HCT116 (cell line): ENCODE measurements around the gene ANO9. TPM values are rescaled to one million over a fixed set of nuclear protein-coding genes. Genes with fewer than 3 reads are reported as not detected.

Experiments
- ATAC-seq: fragments of 200-7000 bp; cut with Tn5 transposase; 2 replicates; pipeline ENCODE4 v1.9.1; 2020; ENCODE audit warnings: mild to moderate bottlenecking, moderate library complexity
- BruUV-seq: library from RNA; stranded (reverse); fragments of 400-500 nt; replicated peaks from 2 replicates; lab custom pipeline; 2021; lab: Mats Ljungman, UMichigan
- CTCF ChIA-PET: fragments of 300-600 bp; sonication (Branson Sonifier 250); formaldehyde crosslinking; loops from one replicate; lab custom pipeline; 2021; ENCODE audit warnings: antibody characterized with exemption; lab: Charles Lee
- POLR2A ChIA-PET: fragments of 300-600, 350-600 bp; sonication (Branson Sonifier 250); formaldehyde crosslinking; loops from one replicate; lab custom pipeline; 2021; ENCODE audit warnings: antibody characterized with exemption; lab: Charles Lee
- RAD21 ChIA-PET, 2 experiments: fragments of 300-600 bp; sonication (Branson Sonifier 250); formaldehyde crosslinking; loops; one replicate each; lab custom pipeline; 2023; ENCODE audit warnings: low total read pairs in 2 of 2; ENCODE audit not compliant: uncharacterized antibody in 2 of 2, unreplicated experiment in 2 of 2, low non-redundant PET in 1 of 2; lab: Charles Lee
- DNase-seq: peaks from one replicate; pipeline ENCODE4 v3.0.0-alpha.2; 2010; ENCODE audit warnings: low read depth, low spot score
- H2AFZ ChIP-seq: fragments of 200-600 bp; shearing (Covaris generic), sonication (generic); 2 replicates; pipeline ENCODE4 v1.6.1; 2017; ENCODE audit warnings: low read depth, mixed run types, mixed read lengths, antibody characterized with exemption, low read length; ENCODE audit not compliant: poor library complexity, severe bottlenecking
- H3K27ac ChIP-seq: 2 replicates; pipeline ENCODE4 v1.5.1; 2012; ENCODE audit warnings: low read depth, low read length
- H3K27me3 ChIP-seq: fragments of 200-600 bp; sonication (generic); 2 replicates; pipeline ENCODE4 v1.6.1; 2016; ENCODE audit warnings: mixed run types, low read length, mixed read lengths; ENCODE audit not compliant: insufficient read depth
- H3K36me3 ChIP-seq, 2 experiments: fragments of 200-500 bp in 1 of 2; fragments of 200-600 bp in 1 of 2; sonication (Bioruptor generic) in 1 of 2; sonication (generic) in 1 of 2; 2 replicates each; pipeline versions ENCODE4 v1.5.1 to v1.6.1; 2014 to 2016; ENCODE audit warnings: low read length in 2 of 2, inconsistent platforms in 1 of 2, mixed read lengths in 1 of 2, mixed run types in 1 of 2; ENCODE audit not compliant: insufficient read depth in 2 of 2, control insufficient read depth in 1 of 2
- H3K4me1 ChIP-seq, 2 experiments: fragments of 200-600 bp in 1 of 2; sonication (generic) in 1 of 2; 2 replicates each; pipeline versions ENCODE4 v1.5.1 to v1.6.1; 2012 to 2017; ENCODE audit warnings: low read length in 2 of 2, inconsistent platforms in 1 of 2, mild to moderate bottlenecking in 1 of 2, mixed read lengths in 1 of 2, mixed run types in 1 of 2, moderate library complexity in 1 of 2; ENCODE audit not compliant: insufficient read depth in 2 of 2, control insufficient read depth in 1 of 2
- H3K4me2 ChIP-seq: fragments of 200-600 bp; sonication (generic); 2 replicates; pipeline ENCODE4 v1.6.1; 2017; ENCODE audit warnings: mixed run types, low read length, mixed read lengths
- H3K4me3 ChIP-seq, 2 experiments: fragments of 200-600 bp in 1 of 2; sonication (generic) in 1 of 2; replicated peaks in 1 of 2; 2 replicates each; pipeline ENCODE4 v1.5.1; 2011 to 2016; ENCODE audit warnings: low read length in 2 of 2, control low read depth in 1 of 2, low read depth in 1 of 2, mild to moderate bottlenecking in 1 of 2, mixed read lengths in 1 of 2, mixed run types in 1 of 2
- H3K79me2 ChIP-seq: fragments of 200-600 bp; sonication (generic); 2 replicates; pipeline ENCODE4 v1.6.1; 2017; ENCODE audit warnings: mild to moderate bottlenecking, mixed run types, low read length, moderate library complexity, mixed read lengths; ENCODE audit not compliant: insufficient read depth
- H3K9ac ChIP-seq: fragments of 200-600 bp; sonication (generic); 2 replicates; pipeline ENCODE4 v1.6.1; 2016; ENCODE audit warnings: low read length, mixed read lengths
- H3K9me2 ChIP-seq: fragments of 200-600 bp; sonication (generic), shearing (Covaris generic); 2 replicates; pipeline ENCODE4 v1.6.1; 2017; ENCODE audit warnings: mixed run types, mild to moderate bottlenecking, moderate library complexity; ENCODE audit not compliant: insufficient read depth
- H3K9me3 ChIP-seq, 2 experiments: fragments of 200-500 bp in 1 of 2; fragments of 200-600 bp in 1 of 2; sonication (Bioruptor generic) in 1 of 2; sonication (generic) in 1 of 2; 2 replicates each; pipeline ENCODE4 v1.6.1; 2014 to 2017; ENCODE audit warnings: low read length in 2 of 2, mixed read lengths in 2 of 2, inconsistent platforms in 1 of 2, low read depth in 1 of 2, mild to moderate bottlenecking in 1 of 2, mixed run types in 1 of 2, moderate library complexity in 1 of 2; ENCODE audit not compliant: control insufficient read depth in 1 of 2, insufficient read depth in 1 of 2
- H4K20me1 ChIP-seq: fragments of 200-600 bp; sonication (generic), shearing (Covaris generic); 2 replicates; pipeline ENCODE4 v1.6.1; 2017; ENCODE audit warnings: mixed run types, mild to moderate bottlenecking, moderate library complexity; ENCODE audit not compliant: insufficient read depth
- EZH2 ChIP-seq: fragments of 200-600 bp; sonication (generic); IDR thresholded peaks from 2 replicates; pipeline ENCODE4 v1.6.1; 2017; ENCODE audit warnings: antibody characterized with exemption, mixed run types
- FOSL1 ChIP-seq: IDR thresholded peaks from 2 replicates; pipeline ENCODE4 v1.6.1; 2012; ENCODE audit warnings: low read depth
- POLR2A ChIP-seq: IDR thresholded peaks from 2 replicates; pipeline ENCODE4 v1.7.0; 2011; ENCODE audit warnings: borderline replicate concordance; ENCODE audit not compliant: insufficient read depth, insufficient read length; ENCODE audit errors: extremely low read depth
- POLR2AphosphoS5 ChIP-seq: IDR thresholded peaks from 2 replicates; pipeline ENCODE4 v1.6.1; 2011; ENCODE audit warnings: mild to moderate bottlenecking, low read depth, low read length, moderate library complexity
- RAD21 ChIP-seq: IDR thresholded peaks from 2 replicates; pipeline ENCODE4 v1.6.1; 2012; ENCODE audit warnings: low read depth, mild to moderate bottlenecking
- SIN3A ChIP-seq: IDR thresholded peaks from 2 replicates; pipeline ENCODE4 v1.6.1; 2012; ENCODE audit warnings: low read depth
- SP1 ChIP-seq: IDR thresholded peaks from 2 replicates; pipeline ENCODE4 v1.6.1; 2012; ENCODE audit warnings: low read depth
- SRF ChIP-seq: IDR thresholded peaks from 2 replicates; pipeline ENCODE4 v1.6.1; 2012; ENCODE audit warnings: low read depth
- TCF7L2 ChIP-seq: IDR thresholded peaks from 2 replicates; pipeline ENCODE4 v1.7.0; 2011; ENCODE audit warnings: borderline replicate concordance, inconsistent platforms; ENCODE audit not compliant: insufficient read depth, insufficient read length; ENCODE audit errors: extremely low read depth
- YY1 ChIP-seq: IDR thresholded peaks from 2 replicates; pipeline ENCODE4 v1.6.1; 2011; ENCODE audit warnings: low read length, low read depth, moderate library complexity, mild to moderate bottlenecking; ENCODE audit not compliant: insufficient replicate concordance; ENCODE audit errors: extremely low read depth
- ZNF274 ChIP-seq: fragments of 200-500 bp; sonication (Bioruptor generic); IDR thresholded peaks from 2 replicates; pipeline ENCODE4 v1.6.1; 2014; ENCODE audit warnings: mild to moderate bottlenecking, low read depth, low read length, inconsistent platforms
- intact Hi-C: fragments of 100-400 bp; cut with micrococcal nuclease; formaldehyde crosslinking; loops from 2 replicates; pipeline ENCODE4 v1.10.0; 2022
- total RNA-seq: library from RNA; stranded (reverse); gene quantifications from one replicate; pipeline ENCODE4 v1.2.1, GENCODE V29; 2021; ENCODE audit not compliant: unreplicated experiment
- TF ChIP-seq, protein P1 (sequence below), 3 experiments: fragments of 200-600 bp in 1 of 3; sonication (generic) in 1 of 3; IDR thresholded peaks in 2 of 3; conservative IDR thresholded peaks in 1 of 3; 2 replicates each; pipeline ENCODE4 v1.5.1; 2012 to 2017; ENCODE audit warnings: low read depth in 2 of 3, low read length in 2 of 3, antibody characterized with exemption in 1 of 3, borderline replicate concordance in 1 of 3, control low read depth in 1 of 3, mild to moderate bottlenecking in 1 of 3, mixed read lengths in 1 of 3, mixed run types in 1 of 3, moderate library complexity in 1 of 3; ENCODE audit not compliant: insufficient read depth in 1 of 3
- TF ChIP-seq, protein P2 (sequence below): IDR thresholded peaks from 2 replicates; pipeline ENCODE4 v1.6.1; 2012
- TF ChIP-seq, protein P3 (sequence below): IDR thresholded peaks from 2 replicates; pipeline ENCODE4 v1.6.1; 2012; ENCODE audit warnings: low read depth

The ANO9 gene
- total RNA-seq, 1 experiment from 2014 or later, result 70.3 TPM

DNA sequence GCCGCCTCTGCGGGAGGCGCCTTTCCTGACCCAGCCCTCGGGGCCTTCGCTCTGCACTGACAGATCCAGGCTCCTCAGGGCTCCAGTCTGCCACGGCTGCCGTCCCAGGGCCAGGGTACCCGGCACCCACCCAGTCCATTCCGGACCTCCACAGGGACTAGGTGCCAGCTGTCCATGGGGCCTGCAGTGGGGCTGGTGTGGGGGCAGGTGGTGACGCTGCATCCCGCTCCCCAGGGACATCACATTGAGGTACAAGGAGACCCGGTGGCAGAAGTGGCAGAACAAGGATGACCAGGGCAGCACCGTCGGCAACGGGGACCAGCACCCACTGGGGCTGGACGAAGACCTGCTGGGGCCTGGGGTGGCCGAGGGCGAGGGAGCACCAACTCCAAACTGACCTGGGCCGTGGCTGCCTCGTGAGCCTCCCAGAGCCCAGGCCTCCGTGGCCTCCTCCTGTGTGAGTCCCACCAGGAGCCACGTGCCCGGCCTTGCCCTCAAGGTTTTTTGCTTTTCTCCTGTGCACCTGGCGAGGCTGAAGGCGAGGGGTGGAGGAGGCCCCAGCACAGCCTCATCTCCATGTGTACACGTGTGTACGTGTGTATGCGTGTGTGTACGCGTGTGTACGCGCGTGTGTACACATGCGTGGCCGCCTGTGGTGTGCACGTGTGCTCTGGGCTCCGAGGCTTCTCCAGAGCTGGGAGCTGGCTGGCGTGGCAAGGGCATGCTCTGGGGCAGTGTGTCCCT is 48.5 kb upstream of the ANO9 start:
- DNase-seq (no peak), ATAC-seq (no peak)
- CTCF ChIA-PET, result no interaction called here
- H4K20me1 ChIP-seq, result no peaks in the 10 kb centered on the region
- no peak overlapping the region for H3K4me3 ChIP-seq
- no peak overlapping the region for H2AFZ ChIP-seq
- H3K27ac ChIP-seq, result no peak overlapping the region
- no peaks in the 10 kb centered on the region for H3K9me2 ChIP-seq
- TF ChIP-seq, protein P1, sequence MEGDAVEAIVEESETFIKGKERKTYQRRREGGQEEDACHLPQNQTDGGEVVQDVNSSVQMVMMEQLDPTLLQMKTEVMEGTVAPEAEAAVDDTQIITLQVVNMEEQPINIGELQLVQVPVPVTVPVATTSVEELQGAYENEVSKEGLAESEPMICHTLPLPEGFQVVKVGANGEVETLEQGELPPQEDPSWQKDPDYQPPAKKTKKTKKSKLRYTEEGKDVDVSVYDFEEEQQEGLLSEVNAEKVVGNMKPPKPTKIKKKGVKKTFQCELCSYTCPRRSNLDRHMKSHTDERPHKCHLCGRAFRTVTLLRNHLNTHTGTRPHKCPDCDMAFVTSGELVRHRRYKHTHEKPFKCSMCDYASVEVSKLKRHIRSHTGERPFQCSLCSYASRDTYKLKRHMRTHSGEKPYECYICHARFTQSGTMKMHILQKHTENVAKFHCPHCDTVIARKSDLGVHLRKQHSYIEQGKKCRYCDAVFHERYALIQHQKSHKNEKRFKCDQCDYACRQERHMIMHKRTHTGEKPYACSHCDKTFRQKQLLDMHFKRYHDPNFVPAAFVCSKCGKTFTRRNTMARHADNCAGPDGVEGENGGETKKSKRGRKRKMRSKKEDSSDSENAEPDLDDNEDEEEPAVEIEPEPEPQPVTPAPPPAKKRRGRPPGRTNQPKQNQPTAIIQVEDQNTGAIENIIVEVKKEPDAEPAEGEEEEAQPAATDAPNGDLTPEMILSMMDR (IDR thresholded peaks at IDR 0.05 in 2 of 3, conservative IDR thresholded peaks at IDR 0.05 in 1 of 3; ENCODE audit: borderline replicate concordance in 1 of 3, insufficient read depth in 1 of 3, low read depth in 2 of 3, low read length in 2 of 3), result no peak
- no peak for TF ChIP-seq EZH2
- TF ChIP-seq RAD21, result no peak
- no peak for TF ChIP-seq TCF7L2
- TF ChIP-seq, protein P2, sequence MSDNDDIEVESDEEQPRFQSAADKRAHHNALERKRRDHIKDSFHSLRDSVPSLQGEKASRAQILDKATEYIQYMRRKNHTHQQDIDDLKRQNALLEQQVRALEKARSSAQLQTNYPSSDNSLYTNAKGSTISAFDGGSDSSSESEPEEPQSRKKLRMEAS, result no peak
- TF ChIP-seq YY1, result no peak
- TF ChIP-seq SP1, result no peak
- no peak for TF ChIP-seq POLR2AphosphoS5
- TF ChIP-seq SIN3A, result no peak
- TF ChIP-seq FOSL1, result no peak
- TF ChIP-seq, protein P3, sequence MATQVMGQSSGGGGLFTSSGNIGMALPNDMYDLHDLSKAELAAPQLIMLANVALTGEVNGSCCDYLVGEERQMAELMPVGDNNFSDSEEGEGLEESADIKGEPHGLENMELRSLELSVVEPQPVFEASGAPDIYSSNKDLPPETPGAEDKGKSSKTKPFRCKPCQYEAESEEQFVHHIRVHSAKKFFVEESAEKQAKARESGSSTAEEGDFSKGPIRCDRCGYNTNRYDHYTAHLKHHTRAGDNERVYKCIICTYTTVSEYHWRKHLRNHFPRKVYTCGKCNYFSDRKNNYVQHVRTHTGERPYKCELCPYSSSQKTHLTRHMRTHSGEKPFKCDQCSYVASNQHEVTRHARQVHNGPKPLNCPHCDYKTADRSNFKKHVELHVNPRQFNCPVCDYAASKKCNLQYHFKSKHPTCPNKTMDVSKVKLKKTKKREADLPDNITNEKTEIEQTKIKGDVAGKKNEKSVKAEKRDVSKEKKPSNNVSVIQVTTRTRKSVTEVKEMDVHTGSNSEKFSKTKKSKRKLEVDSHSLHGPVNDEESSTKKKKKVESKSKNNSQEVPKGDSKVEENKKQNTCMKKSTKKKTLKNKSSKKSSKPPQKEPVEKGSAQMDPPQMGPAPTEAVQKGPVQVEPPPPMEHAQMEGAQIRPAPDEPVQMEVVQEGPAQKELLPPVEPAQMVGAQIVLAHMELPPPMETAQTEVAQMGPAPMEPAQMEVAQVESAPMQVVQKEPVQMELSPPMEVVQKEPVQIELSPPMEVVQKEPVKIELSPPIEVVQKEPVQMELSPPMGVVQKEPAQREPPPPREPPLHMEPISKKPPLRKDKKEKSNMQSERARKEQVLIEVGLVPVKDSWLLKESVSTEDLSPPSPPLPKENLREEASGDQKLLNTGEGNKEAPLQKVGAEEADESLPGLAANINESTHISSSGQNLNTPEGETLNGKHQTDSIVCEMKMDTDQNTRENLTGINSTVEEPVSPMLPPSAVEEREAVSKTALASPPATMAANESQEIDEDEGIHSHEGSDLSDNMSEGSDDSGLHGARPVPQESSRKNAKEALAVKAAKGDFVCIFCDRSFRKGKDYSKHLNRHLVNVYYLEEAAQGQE, result no peak
- no peak for TF ChIP-seq SRF
- no peak for TF ChIP-seq POLR2A
- TF ChIP-seq ZNF274, result no peak
- H3K36me3 ChIP-seq, result peaks cover 0 to 4% of the 10 kb centered on the region in 2 experiments; a peak in 2 of 4 replicates
- POLR2A ChIA-PET, result no interaction called here
- RAD21 ChIA-PET, result no interaction called here
- no peaks in the 10 kb centered on the region for H3K27me3 ChIP-seq
- H3K9me3 ChIP-seq, result no peaks in the 10 kb centered on the region
- H3K9ac ChIP-seq, result no peak overlapping the region
- H3K4me2 ChIP-seq, result no peak overlapping the region
- H3K79me2 ChIP-seq, result no peaks in the 10 kb centered on the region; the same call in 1 of the 2 replicates
- no TSS peak for BruUV-seq
- intact Hi-C loops, result no loop called here
- H3K4me1 ChIP-seq, result no peaks in the 10 kb centered on the region
